ENCODE results near the gene FOXP1.
"Not testable (repeated sequence)": the region's sequence is repeated elsewhere in the genome, so short reads cannot be mapped to it uniquely, and the experiment has no call there.

FOXP1 gene

GRCh38 chr3:71028802-71029201 is 554.7 kb downstream of the FOXP1 start:
- in situ Hi-C loops (cut with MboI; ENCODE audit: low sequenced_read_pairs), result no loop called here

- in situ Hi-C loops (cut with MboI; ENCODE audit: low sequenced_read_pairs), result no loop called here
These were observed 555.3 kb downstream of the FOXP1 start for GRCh38 chr3:71028184-71028583.

GRCh38 chr3:71026634-71027578 is 556.6 kb downstream of the FOXP1 start:
- in situ Hi-C loops (cut with MboI; ENCODE audit: low sequenced_read_pairs), result no loop called here

GRCh38 chr3:71025516-71025915 is 558.0 kb downstream of the FOXP1 start:
- in situ Hi-C loops (cut with MboI; ENCODE audit: low sequenced_read_pairs), result no loop called here

GRCh38 chr3:71025010-71025409 is 558.5 kb downstream of the FOXP1 start:
- in situ Hi-C loops (cut with MboI; ENCODE audit: low sequenced_read_pairs), result no loop called here

GRCh38 chr3:71022551-71023335 is 560.8 kb downstream of the FOXP1 start:
- in situ Hi-C loops (cut with MboI; ENCODE audit: low sequenced_read_pairs), result no loop called here

- in situ Hi-C loops (cut with MboI; ENCODE audit: low sequenced_read_pairs), result no loop called here
These were observed 564.7 kb downstream of the FOXP1 start for GRCh38 chr3:71018799-71019198.

GRCh38 chr3:71016178-71016845 is 567.2 kb downstream of the FOXP1 start:
- in situ Hi-C loops (cut with MboI; ENCODE audit: low sequenced_read_pairs), result no loop called here

- in situ Hi-C loops (cut with MboI; ENCODE audit: low sequenced_read_pairs), result not testable (repeated sequence)
These were observed 568.9 kb downstream of the FOXP1 start for GRCh38 chr3:71014616-71015015.

GRCh38 chr3:71012971-71013370 is 570.6 kb downstream of the FOXP1 start:
- in situ Hi-C loops (cut with MboI; ENCODE audit: low sequenced_read_pairs), result no loop called here

- in situ Hi-C loops (cut with MboI; ENCODE audit: low sequenced_read_pairs), result no loop called here
These were observed 571.8 kb downstream of the FOXP1 start for GRCh38 chr3:71011565-71012287.

- in situ Hi-C loops (cut with MboI; ENCODE audit: low sequenced_read_pairs), result no loop called here
These were observed 572.6 kb downstream of the FOXP1 start for GRCh38 chr3:71010726-71011455.

- in situ Hi-C loops (cut with MboI; ENCODE audit: low sequenced_read_pairs), result no loop called here
These were observed 575.1 kb downstream of the FOXP1 start for GRCh38 chr3:71008350-71008935.

GRCh38 chr3:71006810-71007785 is 576.4 kb downstream of the FOXP1 start:
- in situ Hi-C loops (cut with MboI; ENCODE audit: low sequenced_read_pairs), result no loop called here

GRCh38 chr3:71005702-71006321 is 577.7 kb downstream of the FOXP1 start:
- in situ Hi-C loops (cut with MboI; ENCODE audit: low sequenced_read_pairs), result no loop called here

GRCh38 chr3:71003511-71003910 is 580.0 kb downstream of the FOXP1 start:
- in situ Hi-C loops (cut with MboI; ENCODE audit: low sequenced_read_pairs), result no loop called here

- in situ Hi-C loops (cut with MboI; ENCODE audit: low sequenced_read_pairs), result no loop called here
These were observed 581.2 kb downstream of the FOXP1 start for GRCh38 chr3:71002298-71002697.

- in situ Hi-C loops (cut with MboI; ENCODE audit: low sequenced_read_pairs), result no loop called here
These were observed 582.2 kb downstream of the FOXP1 start for GRCh38 chr3:71001303-71001830.
